DMS79 (cell line): ENCODE measurements around the gene VGF.
"Not testable (repeated sequence)": the region's sequence is repeated elsewhere in the genome, so short reads cannot be mapped to it uniquely, and the experiment has no call there.

Experiments used
- DNase-seq: peaks from one replicate; lab custom pipeline; 2025; lab: John Stamatoyannopoulos, UW

The VGF gene

DNA sequence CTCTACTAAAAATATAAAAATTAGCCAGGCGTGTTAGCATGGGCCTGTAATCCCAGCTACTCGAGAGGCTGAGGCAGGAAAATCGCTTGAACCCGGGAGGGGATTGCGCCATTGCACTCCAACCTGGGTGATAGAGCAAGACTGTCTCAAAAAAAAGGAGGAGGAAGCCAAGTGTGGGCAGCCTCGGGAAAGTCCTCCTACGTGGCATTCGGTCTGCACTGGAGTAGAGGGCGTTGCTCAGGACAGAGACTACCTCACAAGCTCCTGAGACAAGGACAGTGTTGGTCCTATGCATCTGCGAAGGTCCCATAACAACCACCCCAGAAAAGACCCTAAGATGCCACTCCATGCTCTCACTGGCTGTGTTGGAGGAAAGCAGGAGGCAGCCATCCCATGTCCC is 48.5 kb downstream of the VGF start:
- DNase-seq: no peak

DNA sequence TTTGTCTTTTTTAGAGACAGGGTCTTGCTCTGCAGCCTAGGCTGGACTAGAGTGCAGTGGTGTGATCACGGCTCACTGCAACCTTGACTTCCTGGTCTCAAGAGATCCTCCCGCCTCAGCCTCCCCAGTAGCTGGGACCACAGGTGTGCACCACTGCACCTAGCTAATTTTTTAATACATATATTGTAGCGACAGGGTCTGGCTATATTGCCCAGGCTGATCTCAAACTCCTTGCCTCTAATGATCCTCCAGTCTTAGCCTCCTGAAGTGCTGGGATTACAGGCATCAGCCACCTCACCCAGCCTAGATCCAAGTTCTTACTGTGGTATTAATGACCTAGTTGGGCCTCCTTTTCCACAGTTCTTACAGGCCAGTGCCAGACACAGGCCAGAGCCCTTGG is 50.2 kb downstream of the VGF start:
- DNase-seq: no peak

- no peak for DNase-seq
Observed at GRCh38 chr7:101114492-101114891, 50.9 kb downstream of the VGF start.

DNA sequence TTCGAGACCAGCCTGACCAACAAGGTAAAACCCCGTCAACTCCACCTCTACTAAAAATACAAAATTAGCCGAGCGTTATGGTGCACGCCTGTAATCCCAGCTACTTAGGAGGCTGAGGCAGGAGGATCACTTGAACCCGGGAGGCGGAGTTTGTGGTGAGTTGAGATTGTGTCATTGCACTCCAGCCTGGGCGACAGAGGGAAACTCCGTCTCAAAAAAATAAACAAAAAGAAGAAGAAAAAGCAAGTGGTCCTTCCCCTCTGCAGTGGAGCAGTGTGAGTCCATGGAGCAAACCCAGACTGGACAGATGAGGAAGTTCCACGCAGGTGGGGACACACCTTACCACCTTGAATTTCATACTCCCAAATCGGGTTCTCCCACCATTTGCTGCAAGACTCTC is 51.5 kb downstream of the VGF start:
- no peak for DNase-seq

DNA sequence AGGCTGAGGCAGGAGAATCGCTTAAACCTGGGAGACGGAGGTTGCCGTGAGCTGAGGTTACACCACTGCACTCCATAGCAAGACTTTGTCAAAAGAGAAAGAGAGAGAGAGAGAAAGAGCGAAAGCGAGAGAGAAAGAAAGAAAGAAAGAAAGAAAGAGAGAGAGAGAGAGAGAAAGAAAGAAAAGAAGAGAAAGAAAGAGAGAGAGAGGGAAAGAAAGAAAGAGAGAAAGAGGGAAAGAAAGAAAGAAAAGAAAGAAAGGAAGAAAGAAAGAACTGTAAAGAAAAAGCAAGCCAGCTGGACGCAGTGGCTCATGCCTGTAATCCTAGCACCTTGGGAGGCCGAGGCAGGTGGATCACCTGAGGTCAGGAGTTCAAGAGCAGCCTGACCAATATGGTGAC is 52.2 kb downstream of the VGF start:
- not testable (repeated sequence) for DNase-seq
